GM21786 (cell line): ENCODE results near the gene MYMK.
"Not testable (repeated sequence)": the region's sequence is repeated elsewhere in the genome, so short reads cannot be mapped to it uniquely, and the experiment has no call there.

Source experiments
- ATAC-seq: cut with Tn5 transposase; IDR thresholded peaks from one replicate; pipeline ENCODE4 v1.9.1; 2021; ENCODE audit not compliant: unreplicated experiment

Gene MYMK, protein sequence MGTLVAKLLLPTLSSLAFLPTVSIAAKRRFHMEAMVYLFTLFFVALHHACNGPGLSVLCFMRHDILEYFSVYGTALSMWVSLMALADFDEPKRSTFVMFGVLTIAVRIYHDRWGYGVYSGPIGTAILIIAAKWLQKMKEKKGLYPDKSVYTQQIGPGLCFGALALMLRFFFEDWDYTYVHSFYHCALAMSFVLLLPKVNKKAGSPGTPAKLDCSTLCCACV

DNA sequence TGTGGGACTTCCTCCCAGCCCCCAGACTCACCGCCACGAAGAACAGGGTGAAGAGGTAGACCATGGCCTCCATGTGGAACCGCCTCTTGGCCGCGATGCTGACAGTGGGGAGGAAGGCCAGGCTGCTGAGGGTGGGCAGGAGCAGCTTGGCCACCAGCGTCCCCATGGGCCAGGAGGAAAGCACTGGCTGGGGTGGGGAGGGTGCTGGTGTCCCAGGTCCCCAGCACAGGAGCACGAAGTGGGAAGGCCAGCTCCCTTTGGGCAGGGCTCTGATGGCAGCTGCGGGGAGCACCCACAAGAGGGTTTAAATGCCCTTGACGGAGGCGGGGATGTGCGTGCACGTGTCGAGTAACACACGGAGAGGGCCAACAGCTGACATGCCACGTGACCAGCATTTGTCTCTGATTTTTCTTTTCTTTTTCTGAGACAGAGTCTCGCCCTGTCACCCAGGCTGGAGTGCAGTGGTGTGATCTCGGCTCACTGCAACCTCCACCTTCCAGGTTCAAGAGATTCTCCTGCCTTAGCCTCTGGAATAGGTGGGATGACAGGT, at the start of gene MYMK:
Gene MYMK (minus strand): TSS at position 281 of the 550 bp plus-strand sequence. CDS start 115 bp downstream, at position 166.
- no peak for ATAC-seq

DNA sequence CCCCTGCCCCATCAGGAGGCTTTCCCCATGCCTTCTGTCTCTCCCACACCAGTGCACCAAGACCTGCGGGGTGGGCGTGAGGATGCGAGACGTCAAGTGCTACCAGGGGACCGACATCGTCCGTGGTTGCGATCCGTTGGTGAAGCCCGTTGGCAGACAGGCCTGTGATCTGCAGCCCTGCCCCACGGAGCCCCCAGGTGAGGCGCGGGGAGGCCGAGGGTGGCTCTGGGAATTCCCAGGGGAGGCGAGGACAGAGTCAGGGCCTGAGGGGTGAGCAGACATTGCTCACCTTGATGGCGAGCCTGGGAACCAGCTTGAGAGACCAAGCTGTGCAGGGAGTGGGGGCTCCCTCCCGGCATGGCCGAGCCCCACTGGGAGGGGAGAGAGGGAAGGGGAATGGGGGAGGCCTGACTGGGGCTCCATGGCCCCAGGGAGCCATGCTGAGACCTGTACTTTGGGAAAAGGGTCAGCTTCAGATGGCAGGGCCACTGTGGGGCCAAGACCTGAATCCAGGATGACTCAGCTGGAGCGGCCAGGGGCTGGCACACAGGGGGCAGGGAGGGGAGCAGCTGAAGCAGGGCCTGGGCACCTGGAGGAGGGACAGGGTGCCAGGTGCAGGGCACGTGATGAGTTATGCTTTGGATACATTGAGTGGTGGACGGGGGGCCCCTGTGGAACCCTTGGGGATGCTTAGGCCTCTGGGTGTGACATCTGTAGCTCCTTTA, 49.2 kb upstream of the MYMK start:
- no peak for ATAC-seq

DNA sequence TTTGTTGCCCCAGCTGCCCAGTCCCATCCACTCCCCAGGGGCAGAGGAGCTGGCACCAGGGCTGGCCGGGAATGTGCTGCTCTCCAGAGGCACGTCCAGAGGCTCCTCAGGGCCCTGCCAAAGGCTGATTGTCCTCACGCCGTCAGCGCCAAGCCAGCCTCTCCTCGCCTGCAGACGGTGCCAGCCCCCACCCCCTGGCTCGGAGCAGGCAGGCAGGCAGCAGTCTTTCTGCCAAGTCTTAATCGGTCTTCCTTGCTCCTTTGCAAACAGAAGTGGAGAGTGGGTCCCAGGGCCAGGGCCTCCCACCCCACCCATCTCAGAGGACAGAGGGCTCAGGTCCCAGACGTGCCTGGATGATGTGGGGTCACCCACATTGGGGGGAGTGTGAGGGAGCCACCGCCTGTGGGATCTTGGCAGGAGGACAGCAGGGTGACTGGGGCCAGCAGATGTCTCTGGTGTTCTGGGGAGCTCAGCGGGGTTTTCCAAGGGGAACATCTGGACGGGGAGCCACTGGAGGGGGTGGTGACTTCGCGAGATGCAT, 48.1 kb upstream of the MYMK start:
- ATAC-seq, result no peak

- ATAC-seq, result no peak
These were observed 47.3 kb upstream of the MYMK start for GRCh38 chr9:133571896-133572595.

- ATAC-seq, result no peak
These were observed 46.7 kb upstream of the MYMK start for GRCh38 chr9:133571391-133571890.

DNA sequence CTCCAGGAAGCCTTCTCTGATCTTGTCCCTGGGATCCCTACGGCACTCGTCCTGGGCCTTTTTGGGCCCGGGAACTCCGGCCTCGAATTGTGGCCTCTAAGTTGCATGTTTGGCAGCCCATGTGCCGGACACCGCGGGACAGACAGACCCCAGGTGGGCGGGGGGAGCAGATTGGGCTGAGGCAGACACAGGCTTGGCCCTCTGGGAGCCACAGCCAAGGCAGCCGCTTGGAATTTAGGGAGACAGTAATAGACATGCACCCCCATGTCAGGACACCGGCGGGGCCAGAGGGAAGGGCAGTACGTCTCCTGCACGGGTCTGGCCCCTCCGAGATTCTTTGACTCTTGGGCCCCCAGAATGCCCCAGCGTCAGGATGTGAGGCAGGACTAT, 45.9 kb upstream of the MYMK start:
- no peak for ATAC-seq

- no peak for ATAC-seq
These were observed 45.3 kb upstream of the MYMK start for GRCh38 chr9:133569891-133570690.

GRCh38 chr9:133569121-133569785, 44.5 kb upstream of the MYMK start:
- no peak for ATAC-seq

DNA sequence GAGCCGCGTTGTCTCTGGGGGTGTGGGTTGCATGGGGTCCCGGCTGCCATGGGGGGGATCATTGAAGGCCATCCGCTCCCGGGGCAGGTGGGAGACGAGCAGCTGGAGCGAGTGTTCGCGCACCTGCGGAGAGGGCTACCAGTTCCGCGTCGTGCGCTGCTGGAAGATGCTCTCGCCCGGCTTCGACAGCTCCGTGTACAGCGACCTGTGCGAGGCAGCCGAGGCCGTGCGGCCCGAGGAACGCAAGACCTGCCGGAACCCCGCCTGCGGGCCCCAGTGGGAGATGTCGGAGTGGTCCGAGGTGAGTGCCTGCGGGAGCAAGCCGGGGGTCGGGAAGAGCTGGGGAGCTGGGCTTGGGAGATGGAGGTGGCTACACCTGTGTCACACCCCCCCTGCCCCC, 43.4 kb upstream of the MYMK start:
- no peak for ATAC-seq

DNA sequence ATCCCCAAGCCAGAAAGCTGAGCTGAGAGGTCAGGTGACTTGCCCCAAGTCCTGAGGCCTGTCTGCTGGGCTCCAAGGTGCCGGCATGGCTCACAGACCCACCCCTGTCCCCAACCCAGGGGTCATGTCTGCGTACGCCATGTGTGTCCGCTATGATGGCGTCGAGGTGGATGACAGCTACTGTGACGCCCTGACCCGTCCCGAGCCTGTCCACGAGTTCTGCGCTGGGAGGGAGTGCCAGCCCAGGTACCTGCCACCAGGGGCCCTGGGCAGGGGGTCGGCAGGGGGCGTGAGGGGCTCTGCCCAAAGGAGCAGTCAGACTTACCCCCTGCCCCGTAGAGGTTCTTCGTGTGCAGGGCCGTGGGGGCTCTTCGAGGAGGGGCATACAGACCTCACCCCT, 42.1 kb upstream of the MYMK start:
- no peak for ATAC-seq

GRCh38 chr9:133566382-133566781, 41.6 kb upstream of the MYMK start:
- ATAC-seq, result no peak

GRCh38 chr9:133564451-133565116, 39.8 kb upstream of the MYMK start:
- no peak for ATAC-seq

GRCh38 chr9:133563814-133564213, 39.1 kb upstream of the MYMK start:
- not testable (repeated sequence) for ATAC-seq

GRCh38 chr9:133563291-133563796, 38.6 kb upstream of the MYMK start:
- no peak for ATAC-seq

GRCh38 chr9:133562611-133563290, 38.0 kb upstream of the MYMK start:
- ATAC-seq, result no peak

- no peak for ATAC-seq
These were observed 37.3 kb upstream of the MYMK start for GRCh38 chr9:133561976-133562554.

DNA sequence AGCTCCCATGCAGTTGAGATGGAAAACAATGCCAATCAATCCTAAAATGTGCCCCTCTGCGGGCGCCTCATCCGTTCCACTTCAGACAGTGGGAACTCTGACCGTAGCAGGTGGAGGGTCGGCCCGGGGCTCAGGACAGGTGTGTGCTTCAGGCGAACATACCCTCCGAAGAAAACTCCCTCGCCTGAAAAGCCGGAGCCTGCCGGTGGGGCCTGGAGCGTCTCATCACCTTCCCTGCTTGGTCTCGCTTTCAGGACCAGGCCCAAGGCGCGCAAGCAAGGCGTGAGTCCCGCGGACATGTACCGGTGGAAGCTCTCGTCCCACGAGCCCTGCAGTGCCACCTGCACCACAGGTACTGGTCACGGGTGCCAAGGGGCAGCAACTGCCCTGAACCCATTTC, 36.2 kb upstream of the MYMK start:
- ATAC-seq, result no peak

DNA sequence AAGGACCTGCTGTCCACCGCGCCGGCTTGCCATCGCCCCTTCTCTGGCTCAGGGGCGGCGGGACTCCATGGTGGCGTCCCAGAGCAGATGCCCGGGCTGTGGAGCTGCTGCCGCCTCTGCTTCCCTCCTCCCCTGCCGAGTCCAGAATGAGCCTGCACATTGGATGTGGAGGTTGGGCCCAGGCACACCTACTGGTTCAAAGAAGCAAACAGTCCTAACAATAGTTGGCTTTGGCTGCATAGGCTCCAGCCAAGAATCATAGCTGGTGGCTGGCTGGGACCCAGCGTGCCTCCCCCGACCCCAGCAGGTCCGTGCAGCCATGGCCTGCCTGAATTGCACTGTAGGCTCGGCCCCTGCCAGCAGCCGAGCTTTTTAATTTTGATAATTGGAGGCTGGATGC, 35.6 kb upstream of the MYMK start:
- ATAC-seq, result no peak
